Limb (tissue), 2 donors: ENCODE data around the gene GRIK4.
"Not testable (repeated sequence)": the region's sequence is repeated elsewhere in the genome, so short reads cannot be mapped to it uniquely, and the experiment has no call there.

Experiments used
- DNase-seq, 2 donors: peaks; one replicate each; pipeline ENCODE4 v3.0.0-alpha.2; 2016; ENCODE audit errors: extremely low spot score in 2 of 2

The GRIK4 gene

DNA sequence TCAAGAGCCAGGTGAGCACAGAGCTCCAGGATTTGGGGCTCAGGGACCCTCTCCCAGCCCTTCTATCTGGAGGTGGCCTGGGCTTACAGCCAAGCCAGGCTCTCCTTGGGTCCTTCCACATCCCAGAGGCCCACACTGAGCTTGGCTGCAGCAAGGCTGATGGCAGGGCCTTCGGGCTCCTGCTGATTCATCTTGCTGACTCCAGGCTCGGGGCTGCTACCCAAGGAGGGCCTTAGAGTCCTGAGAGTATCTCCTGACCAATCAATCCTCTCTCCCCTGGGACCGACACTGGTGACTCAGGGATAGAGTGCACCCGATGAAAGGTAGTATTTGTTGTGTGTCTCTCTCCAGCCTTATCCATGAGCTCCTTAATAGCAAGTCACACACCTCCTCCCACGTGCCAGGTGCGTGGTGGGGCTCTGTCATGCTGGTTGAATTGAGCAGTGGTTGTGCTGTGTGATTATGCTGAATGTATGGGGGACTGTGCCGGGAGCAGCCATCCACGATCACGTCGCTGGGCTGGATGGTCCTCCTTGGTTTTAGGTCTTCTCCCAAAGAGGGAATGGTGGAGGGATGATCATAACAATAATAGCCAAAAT is 62.3 kb downstream of the GRIK4 start:
- DNase-seq = no peak

DNA sequence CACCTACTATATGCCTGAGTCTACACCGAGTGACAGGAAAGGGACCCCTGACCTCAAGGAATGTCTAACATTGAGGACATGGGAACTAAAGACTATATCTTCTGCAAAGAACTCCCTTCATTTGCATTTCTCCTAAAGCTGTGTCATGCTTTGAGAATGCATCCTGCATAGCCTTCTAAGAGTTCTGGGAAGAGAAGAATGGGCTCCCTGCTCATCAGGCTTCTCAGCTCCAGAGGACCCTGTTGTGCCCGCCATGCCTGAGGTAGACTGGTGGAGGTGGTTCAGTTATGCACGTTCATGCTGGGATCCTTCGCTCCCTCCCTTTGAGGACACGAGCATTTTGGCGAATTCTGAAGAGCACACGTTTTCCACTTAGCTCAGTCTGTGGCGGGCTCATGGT is 63.3 kb downstream of the GRIK4 start:
- DNase-seq = no peak

DNA sequence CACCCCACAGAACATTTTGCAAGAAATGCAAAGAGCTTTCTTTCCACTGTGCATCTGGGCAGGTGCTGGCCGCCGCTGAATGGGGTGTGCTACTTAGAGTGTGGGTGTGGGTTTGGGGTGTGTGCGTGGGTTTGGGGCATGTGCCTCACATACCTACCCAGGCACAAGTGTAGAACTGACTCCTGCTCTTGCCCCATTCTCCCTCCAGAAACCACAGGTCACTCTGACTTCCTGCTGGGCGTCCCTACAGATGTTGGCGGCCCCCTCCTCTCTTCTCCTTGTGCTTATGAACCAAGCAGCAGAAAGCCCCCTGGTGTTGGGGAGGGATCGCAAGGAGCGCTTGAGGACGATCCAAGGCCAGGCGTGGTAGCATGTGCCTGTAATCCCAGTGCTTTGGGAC is 63.9 kb downstream of the GRIK4 start:
- no peak for DNase-seq

DNA sequence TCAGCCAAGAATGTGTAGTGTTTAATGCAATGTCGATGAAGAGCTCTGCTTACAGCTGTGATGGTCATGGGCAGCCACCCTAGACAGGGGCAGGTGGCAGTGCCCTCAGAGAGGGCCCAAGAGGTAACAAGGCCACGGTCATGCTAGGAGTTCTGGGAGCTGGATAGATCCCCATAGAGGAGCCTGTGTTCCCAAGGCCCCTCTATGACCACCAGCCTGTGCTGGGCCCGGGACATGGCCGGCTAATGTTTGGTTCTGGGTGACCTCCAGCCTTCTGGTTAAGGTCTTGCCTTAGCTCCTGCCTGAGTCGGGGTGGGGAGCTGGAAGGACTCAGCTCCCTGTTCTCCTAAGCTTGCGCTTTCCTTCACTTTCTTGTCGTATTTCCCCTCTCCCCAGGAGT is 65.1 kb downstream of the GRIK4 start:
- DNase-seq = no peak

DNA sequence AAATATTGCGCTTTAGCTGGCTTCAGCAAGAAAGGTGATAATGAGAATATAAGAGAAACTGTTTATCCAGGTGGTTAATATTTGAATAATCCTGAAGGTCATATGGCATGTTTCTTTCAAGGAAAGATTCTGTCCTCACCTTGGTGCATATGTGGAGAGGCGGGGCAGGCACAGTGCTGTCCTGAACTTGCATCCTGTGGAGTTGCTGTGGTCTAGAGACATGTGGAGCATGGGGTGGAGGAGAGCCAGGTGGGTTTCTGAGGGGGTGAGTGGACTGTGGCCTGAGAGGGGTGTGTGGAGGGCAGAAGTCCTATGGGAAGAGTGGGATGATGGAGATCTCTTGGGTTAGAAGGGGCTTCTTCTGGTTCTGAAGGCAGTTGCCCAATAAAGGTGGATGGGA is 65.5 kb downstream of the GRIK4 start:
- no peak for DNase-seq

DNA sequence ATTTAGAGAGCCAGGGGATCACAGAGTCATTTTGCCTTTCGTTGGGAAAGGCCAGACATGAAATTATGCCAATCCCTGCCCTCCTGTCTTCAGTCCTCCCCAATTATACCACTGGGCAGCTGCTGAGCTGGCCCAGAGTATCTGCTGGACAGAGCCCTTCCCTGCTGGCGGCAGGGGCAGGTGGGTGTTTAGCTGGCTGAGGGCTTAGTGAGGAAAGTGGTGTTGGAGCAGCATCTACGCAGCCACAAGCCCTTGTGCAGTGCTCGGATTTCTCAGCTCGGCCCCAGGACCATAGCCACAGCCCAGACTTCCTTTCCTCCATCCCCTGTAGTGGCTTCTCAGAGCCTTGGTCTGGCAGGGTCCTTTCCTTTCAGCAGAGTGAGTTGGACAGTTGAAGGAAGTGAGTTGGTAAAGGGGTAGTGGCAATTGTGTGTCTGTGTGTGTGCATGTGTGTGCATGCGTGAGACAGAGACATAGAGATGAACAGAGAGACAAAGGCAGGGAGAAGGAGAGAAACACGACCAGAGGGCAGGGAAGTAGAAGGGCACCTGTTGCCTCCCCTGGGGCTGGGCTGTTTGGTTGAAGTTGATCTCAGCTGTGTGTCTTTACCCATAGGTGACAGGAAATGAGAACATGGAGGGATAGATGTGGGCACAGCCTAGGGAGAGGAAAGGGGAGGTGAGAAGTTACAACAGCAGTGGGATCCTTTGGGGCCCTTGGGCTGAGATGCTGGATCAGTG is 66.2 kb downstream of the GRIK4 start:
- DNase-seq = no peak

DNA sequence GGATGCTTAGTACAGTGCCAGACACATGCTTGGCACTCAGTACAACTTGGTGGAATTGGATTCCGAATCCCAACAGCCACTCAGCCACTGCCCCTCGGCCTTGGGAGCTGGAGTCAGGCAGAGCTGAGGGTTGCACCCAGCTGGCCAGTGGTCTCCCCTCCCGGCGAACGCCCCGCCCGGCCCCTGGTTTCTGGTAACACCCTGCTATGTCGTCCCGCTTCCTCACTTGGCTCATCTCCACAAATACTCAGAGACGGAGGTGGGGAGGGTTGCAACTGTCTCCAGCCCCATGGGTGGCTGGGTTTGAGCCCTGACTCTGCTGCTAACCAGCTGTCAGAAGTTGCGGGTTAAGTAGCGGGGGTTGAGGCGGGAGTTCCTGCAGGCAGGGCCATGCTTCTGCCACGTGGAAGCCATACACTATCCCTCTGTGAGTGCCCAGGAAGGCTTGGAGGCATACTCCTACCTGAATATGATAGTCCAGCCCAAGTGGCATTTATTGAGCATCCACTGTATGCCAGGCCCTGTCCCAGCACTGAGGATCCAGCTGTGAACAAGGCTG is 67.1 kb downstream of the GRIK4 start:
- no peak for DNase-seq

DNA sequence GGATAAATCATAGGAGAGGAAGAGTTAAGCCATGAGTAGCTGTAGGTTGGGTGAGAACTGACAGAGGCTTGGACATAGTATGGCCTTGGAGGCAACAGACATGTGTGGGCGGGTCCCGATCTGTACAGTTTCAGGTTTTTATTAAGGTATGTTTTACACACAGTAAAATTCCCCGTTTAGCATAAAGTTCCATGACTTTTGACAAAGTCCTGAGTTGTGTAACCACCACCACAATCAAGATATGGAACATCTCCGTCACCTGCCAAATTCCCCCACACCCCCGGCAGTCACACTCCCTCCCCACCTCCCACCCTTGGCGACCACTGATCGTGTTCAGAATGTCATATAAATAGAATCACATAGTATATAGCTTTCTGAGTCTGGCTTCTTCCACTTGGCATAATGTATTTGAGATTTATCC is 68.1 kb downstream of the GRIK4 start:
- DNase-seq = no peak

DNA sequence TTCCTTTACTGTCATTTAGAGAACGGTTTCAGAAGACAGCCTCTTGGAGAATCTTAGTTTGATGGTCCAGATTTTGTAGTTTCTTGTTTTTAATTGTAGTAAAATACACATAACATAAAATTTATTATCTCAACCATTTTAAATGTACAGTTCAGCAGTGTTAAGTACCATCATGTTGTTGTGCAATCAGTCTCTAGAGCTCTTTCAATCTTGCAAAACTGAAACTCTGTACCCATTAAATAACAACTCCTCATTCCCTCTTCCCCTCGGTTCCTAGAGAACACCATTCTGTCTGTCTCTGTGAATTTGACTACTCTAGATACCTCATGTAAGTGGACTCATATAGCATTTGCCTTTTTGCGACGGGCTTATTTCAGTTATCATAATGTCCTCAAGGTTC is 69.8 kb downstream of the GRIK4 start:
- no peak for DNase-seq

DNA sequence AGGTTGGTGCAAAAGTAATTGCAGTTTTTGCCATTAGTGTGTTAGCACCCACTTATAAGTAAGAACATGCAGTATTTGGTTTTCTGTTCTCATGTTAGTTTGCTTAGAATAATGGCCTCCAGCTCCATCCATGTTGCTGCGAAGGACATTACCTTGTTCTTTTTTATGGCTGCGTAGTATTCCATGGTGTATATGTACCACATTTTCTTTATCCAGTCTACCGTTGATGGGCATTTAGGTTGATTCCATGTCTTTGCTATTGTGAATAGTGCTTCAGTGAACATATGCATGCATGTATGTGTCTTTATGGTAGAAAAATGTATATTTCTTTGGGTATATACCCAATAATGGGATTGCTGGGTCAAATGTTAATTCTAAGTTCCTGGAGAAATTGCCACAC is 71.0 kb downstream of the GRIK4 start:
- DNase-seq = not testable (repeated sequence)

DNA sequence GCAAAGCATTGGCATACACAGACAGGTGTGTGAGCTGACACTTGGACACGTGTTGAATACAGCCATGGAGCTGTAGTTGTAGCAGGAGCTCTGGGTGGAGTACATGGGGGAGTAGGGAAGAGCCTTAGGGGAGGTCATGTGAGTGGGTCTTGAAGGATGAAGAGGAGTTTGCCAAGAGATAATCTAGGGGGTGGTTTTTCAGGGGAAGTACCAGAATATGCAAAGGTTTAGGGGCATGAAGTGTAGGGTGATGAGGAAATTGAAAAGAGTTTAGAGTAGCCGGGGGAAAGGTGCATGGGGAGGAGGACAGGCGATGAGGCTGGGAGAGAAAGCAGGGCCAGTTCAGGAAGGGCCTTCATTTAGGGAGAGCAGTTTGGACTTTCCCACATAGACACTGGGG is 74.5 kb downstream of the GRIK4 start:
- no peak for DNase-seq

DNA sequence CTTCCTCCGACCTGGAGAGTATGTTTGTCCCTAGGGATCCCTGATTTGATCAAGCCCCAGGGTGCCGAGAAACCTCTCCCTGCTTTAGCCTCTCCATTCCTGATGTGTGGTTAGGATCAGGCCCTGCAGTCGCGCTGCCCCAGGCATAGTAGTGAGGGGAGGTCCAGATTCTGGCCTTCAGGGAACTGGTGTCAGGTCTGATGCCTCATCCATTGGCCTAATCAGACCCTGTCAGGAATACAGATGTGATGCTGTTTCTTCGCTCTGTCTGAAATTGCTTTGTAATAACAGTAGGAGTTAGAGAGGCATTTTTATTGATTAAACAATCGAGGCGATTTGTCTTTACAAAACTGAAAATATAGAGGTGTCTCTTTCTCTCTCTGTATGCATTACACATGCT is 75.2 kb downstream of the GRIK4 start:
- no peak for DNase-seq

DNA sequence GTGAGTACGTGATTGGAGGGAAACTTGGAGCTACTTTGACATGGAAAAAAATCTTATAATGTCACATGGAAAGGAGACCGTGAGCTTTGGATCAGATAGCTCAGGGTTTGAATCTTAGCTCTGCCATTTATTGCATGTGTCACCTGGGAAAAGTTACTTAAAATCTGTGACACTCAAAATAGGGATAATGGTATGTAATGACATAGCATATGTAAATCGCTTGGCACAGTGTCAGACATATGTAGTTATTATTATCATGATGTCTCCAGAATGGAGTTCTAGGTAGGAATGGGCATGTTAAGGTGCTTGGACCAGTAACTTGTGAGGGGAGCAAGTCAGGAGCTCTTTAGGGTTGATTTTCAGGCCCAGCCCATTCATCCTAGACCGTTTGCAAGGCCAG is 75.8 kb downstream of the GRIK4 start:
- no peak for DNase-seq

DNA sequence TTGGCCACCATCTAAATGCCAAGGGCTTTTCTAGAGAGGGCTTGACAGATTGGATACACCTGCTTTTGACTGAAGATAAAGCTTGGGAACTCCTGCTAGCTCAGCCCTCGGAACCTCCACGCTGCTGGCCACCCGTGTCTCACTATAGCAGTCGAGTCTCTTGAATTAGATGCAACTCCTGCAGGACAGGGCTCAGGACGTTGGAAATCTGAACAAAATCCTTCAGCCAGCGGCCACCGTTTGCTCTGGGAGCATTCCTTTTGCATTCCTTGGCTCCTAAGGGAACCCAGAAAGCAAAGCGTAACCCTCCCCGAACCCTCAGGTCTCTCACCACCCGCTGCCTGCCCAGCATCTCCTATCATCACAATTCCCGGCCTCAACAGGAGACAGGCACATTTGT is 77.8 kb downstream of the GRIK4 start:
- DNase-seq = no peak

DNA sequence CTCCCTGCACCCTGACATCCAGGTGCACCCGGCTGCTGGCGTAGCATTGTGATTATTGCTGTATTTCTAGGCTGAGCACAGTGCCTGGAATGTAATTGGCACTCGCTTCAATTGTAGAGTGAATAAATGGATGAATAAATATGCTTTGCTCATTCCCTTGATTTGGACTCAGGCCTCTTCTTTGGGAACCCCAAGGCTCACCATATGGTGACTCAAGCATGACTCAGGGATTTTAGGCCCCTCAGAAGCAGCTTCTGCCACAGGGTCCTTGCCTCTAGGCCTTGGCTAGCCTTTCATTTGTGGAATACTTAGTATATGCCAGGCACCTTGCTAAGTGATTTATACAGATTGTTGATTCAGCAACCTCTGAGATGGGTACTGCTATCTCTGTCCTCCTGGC is 78.9 kb downstream of the GRIK4 start:
- no peak for DNase-seq

DNA sequence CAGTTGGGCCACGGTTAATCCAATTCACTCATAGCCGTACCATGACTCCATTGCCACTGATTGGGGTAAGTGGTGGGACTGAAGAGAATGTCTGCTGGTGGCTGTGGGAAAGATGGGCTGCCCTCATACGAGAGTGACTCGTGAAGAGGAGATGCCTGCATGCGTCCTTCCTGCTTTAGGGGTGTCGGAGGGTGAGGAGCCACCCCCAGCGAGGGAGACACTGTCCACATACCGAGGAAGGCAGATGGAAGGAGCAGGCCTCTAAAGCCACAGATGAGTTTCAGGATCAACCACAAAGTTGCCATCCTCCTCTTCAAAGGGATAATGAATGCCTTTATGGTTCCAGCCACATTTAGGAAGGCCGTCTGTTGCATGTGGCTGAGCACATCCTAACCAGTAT is 83.2 kb downstream of the GRIK4 start:
- no peak for DNase-seq

DNA sequence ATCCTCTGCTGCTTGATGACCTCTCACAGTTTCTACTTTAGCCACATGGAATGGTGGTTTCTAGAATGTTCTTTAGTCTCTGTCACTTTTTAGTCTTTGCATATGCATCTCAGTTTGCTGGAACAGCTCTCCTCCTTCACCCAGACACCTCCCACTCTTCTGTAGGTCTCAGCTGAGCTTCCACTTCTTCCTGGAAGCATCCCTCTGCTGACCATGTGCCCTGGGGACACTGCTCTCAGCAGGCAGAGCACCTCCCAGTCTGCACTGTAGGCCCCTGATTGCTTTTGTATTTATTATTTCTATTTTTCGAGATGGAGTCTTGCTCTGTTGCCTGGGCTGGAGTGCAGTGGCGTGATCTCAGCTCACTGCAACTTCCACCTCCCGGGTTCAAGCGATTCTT is 84.0 kb downstream of the GRIK4 start:
- DNase-seq = no peak

DNA sequence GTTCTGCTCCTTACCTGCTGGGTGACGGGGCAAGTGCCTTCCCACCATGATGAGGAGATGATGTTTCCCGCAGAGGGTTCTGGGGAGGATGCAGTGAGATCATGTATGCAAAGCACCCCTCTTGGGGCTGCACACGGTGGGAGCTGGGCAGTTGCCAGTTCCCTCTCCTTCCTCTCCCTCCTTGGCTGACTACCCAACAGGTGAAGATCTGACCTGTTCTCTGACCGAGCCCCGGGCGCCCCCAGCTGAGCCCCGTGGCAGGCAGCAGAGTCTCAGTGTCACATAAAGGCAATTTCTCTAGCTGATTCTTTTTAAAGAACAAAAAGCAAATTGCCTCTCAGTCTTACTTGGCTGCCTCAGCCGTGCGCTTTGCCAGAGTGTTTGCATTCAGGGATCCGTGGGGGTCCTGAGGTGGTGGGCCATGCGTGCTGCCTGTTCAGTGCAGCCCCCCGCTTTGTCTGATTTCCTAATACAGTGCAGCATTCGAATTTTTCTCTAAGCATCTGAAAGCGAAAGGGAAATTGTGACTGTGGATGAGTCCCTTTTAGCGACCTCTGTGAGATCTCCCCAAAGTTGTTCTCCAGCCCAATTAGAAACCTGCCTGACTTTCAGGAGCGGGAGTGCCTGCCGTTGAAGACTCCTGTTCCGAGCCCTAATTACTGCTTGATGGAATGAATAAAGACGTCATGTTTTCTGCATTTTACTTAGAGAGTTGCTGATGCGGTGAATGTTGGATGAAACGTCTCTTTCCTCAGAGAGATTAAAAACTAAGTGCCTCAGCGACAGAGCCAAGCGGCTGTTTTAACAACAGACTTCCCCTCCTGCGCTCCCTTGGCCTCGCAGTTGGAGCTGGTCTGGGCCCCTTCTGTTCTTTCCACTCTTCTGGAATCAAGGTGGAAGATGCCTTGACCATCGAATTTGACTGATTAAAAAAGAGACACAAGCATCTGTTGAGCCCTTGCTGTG is 86.0 kb downstream of the GRIK4 start:
- DNase-seq = no peak

DNA sequence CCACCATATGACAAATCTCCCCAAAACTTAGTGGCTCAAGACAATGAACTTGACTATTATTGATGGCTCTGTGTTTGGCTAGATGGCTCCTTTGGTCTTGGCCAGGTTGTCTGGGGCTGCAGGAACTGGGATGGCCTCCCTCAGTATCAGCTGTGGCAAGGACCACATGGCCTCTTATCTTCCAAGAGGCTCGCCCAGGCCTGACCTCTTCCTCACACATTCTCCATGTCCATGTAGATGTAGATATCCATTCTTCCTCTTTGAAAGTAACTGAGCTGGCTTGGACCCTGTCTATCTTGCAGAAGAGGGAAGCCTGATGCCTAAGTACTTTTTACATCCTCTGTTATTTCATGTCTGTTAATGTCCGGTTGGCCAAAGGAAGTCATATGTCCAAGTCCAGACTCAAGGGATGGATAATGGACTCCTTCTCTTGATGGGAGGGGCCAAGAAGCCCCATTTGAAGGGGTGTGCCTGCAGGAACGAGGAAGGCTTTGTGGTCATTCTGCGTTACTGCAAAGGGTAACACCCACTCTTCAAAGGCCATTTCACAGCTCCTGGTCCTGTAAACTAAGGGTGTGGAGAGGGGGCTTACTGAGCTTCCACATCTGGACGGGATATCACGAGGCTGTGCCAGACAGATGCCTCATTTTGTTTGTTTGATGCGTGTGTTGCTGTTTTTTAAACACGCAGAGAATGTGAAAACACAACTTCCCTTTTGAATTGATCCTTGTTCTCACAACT is 87.1 kb downstream of the GRIK4 start:
- DNase-seq = no peak

DNA sequence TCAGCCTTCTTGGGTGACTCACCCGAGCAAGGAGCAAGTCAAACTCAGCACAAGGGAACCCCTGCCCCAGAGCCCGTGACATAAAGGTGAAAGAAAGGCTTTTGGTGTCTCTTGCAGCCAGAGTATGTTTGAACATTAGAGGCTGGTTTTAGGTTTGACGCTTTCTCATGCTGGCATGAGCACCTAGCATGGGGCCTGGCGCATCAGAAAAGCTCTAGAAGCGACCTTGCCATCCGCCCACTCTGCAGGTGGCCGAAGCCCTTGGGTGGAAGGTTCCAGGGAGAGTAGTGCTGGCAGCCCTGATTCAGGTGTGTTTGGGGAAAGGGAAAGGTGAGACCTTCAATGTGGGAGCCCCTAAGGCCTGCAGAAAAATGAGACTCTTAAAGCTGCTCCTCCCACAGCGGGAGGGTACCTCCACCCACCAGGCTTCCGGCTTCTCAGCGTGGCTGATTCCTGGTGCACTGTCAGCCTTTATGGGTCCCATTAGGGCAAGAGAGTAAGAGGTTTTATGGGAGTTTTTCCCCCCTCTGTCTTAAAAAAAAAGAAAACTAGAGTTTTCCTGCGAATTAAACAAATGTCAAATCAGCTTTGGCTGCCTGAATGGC is 88.4 kb downstream of the GRIK4 start:
- DNase-seq = no peak

DNA sequence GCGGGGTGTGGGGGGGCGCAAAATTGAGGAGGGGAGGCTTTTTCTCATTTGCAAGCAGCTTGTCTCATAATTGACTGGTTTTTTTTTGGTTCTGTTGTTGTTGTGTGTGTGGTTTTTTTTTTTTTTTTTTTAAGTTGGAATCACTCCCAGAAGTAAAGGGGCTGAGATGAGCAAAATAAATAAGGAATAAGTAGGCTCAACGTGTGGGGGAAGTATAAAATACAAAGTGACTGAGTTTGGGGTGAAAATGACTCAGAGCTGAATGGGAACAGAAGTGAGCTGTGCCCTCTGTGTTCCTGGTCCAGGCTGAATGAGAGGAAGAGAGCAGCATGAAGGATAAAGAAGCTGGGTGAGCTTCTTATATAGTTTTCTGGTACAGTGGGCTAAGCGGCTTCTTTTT is 90.0 kb downstream of the GRIK4 start:
- no peak for DNase-seq
